Suprapubic skin (tissue), 4 donors: Measurements from ENCODE around the gene YIPF3.

Experiments
- POLR2A ChIP-seq, 2 donors: fragments of 450-650 bp; IDR thresholded peaks; one replicate each; pipeline ENCODE4 v1.6.1; 2017; ENCODE audit warnings: antibody characterized with exemption in 2 of 2, mild to moderate bottlenecking in 2 of 2, moderate library complexity in 2 of 2
- POLR2AphosphoS5 ChIP-seq, 3 donors: sonication (generic); formaldehyde crosslinking; IDR thresholded peaks; one replicate each; pipeline ENCODE4 v1.6.1; 2017; ENCODE audit warnings: antibody characterized with exemption in 3 of 3
- TF ChIP-seq, protein P1 (sequence below), 2 donors: fragments of 200-600 bp in 1 of 2; fragments of 450-650 bp in 1 of 2; sonication (generic) in 1 of 2; IDR thresholded peaks; one replicate each; pipeline ENCODE4 v1.5.1; 2016 to 2019; ENCODE audit warnings: antibody characterized with exemption in 2 of 2, mild to moderate bottlenecking in 1 of 2, moderate library complexity in 1 of 2

DNA sequence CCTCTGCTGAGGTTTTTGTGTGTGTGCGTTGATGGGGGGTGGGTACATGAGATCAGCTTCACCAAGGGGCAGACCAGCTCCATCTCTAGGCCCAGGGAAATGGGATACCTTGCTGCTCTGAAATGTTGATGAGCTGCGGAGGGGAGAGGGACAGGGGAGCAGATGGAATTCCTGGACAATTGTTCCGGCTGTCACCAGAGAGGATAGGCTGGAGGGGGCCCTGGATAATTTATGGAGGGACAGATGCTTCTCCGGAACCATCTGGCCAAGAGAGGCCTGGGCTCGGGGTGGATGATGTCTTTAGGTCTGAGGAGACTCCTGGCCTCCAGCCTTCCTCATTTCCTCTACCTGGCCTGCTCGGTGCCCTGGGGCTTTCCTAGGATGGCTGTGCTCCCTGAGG, 41.2 kb downstream of the YIPF3 start:
- TF ChIP-seq, protein P1, sequence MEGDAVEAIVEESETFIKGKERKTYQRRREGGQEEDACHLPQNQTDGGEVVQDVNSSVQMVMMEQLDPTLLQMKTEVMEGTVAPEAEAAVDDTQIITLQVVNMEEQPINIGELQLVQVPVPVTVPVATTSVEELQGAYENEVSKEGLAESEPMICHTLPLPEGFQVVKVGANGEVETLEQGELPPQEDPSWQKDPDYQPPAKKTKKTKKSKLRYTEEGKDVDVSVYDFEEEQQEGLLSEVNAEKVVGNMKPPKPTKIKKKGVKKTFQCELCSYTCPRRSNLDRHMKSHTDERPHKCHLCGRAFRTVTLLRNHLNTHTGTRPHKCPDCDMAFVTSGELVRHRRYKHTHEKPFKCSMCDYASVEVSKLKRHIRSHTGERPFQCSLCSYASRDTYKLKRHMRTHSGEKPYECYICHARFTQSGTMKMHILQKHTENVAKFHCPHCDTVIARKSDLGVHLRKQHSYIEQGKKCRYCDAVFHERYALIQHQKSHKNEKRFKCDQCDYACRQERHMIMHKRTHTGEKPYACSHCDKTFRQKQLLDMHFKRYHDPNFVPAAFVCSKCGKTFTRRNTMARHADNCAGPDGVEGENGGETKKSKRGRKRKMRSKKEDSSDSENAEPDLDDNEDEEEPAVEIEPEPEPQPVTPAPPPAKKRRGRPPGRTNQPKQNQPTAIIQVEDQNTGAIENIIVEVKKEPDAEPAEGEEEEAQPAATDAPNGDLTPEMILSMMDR (IDR thresholded peaks at IDR 0.05) = no peak
- TF ChIP-seq POLR2A (IDR thresholded peaks at IDR 0.05) (no peak), POLR2AphosphoS5 (IDR thresholded peaks at IDR 0.05) (no peak)
